ENCODE results near the gene FAM237A. TPM values are rescaled to one million over a fixed set of nuclear protein-coding genes. Genes with fewer than 3 reads are reported as not detected.

Gene FAM237A
- total RNA-seq, 1 experiment from 2014 or later = not detected

DNA sequence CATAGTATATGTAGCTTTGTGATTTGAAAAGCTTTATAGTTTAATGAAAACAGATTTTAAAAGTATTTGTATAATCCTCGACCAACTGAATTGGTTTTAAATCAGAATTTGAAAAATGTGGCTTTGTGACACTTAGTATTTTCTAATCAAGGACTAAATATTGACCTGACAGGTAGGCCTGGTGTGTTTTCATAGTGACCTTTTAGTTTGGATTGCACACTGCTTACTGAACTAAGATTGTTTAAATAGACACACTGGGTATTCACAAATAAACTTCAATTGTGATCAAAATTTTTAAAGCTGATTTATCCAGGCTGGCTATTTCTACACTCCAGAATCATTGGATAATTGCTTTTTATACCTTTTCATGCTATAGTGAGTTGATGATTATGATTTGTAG is 31.8 kb upstream of the FAM237A start:
- CTCF ChIA-PET = no interaction called here
- Histone ChIP-seq H3K4me1 (ENCODE audit: insufficient read depth, low read length, poor library complexity, severe bottlenecking) (no peaks in the 10 kb centered on the region), H3K27me3 (replicated peaks; ENCODE audit: insufficient read depth, low read depth, low read length, poor library complexity) (peaks cover 7% of the 10 kb centered on the region), H3K36me3 (ENCODE audit: insufficient read depth, low read length, poor library complexity, severe bottlenecking) (no peaks in the 10 kb centered on the region), H3K4me3 (ENCODE audit: low read depth, low read length, poor library complexity, severe bottlenecking) (no peak overlapping the region), H3K27ac (ENCODE audit: low read depth, low read length, poor library complexity, severe bottlenecking) (no peak overlapping the region), H3K9me3 (ENCODE audit: low read depth, low read length, poor library complexity, severe bottlenecking) (no peaks in the 10 kb centered on the region)
- BruUV-seq (replicated peaks) = no TSS peak
- intact Hi-C loops (cut with micrococcal nuclease; ENCODE audit: unreplicated experiment) = no loop called here
- POLR2A ChIA-PET (ENCODE audit: low non-redundant PET) = interaction anchor here (0.6 kb wide), 1 partner anchor 144 kb away, joined by 3 read pairs; no protein-coding TSS in a partner anchor
- TF ChIP-seq, protein P1, sequence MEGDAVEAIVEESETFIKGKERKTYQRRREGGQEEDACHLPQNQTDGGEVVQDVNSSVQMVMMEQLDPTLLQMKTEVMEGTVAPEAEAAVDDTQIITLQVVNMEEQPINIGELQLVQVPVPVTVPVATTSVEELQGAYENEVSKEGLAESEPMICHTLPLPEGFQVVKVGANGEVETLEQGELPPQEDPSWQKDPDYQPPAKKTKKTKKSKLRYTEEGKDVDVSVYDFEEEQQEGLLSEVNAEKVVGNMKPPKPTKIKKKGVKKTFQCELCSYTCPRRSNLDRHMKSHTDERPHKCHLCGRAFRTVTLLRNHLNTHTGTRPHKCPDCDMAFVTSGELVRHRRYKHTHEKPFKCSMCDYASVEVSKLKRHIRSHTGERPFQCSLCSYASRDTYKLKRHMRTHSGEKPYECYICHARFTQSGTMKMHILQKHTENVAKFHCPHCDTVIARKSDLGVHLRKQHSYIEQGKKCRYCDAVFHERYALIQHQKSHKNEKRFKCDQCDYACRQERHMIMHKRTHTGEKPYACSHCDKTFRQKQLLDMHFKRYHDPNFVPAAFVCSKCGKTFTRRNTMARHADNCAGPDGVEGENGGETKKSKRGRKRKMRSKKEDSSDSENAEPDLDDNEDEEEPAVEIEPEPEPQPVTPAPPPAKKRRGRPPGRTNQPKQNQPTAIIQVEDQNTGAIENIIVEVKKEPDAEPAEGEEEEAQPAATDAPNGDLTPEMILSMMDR (conservative IDR thresholded peaks at IDR 0.05; ENCODE audit: low read depth, low read length) = no peak
- no peak for TF ChIP-seq EZH2 (IDR thresholded peaks at IDR 0.05; ENCODE audit: borderline replicate concordance, low read depth, low read length, poor library complexity, severe bottlenecking)
- no peak for DNase-seq (ENCODE audit: low spot score)

GRCh38 chr2:206611191-206611590 is 31.1 kb upstream of the FAM237A start:
- BruUV-seq (replicated peaks) = no TSS peak
- H3K27ac ChIP-seq (ENCODE audit: low read depth, low read length, poor library complexity, severe bottlenecking) = no peak overlapping the region
- no peaks in the 10 kb centered on the region for H3K9me3 ChIP-seq (ENCODE audit: low read depth, low read length, poor library complexity, severe bottlenecking)
- H3K4me3 ChIP-seq (ENCODE audit: low read depth, low read length, poor library complexity, severe bottlenecking) = no peak overlapping the region
- POLR2A ChIA-PET (ENCODE audit: low non-redundant PET) = no interaction called here
- H3K36me3 ChIP-seq (ENCODE audit: insufficient read depth, low read length, poor library complexity, severe bottlenecking) = no peaks in the 10 kb centered on the region
- intact Hi-C loops (cut with micrococcal nuclease; ENCODE audit: unreplicated experiment) = no loop called here
- TF ChIP-seq, protein P1 (conservative IDR thresholded peaks at IDR 0.05; ENCODE audit: low read depth, low read length) = no peak
- TF ChIP-seq EZH2 (IDR thresholded peaks at IDR 0.05; ENCODE audit: borderline replicate concordance, low read depth, low read length, poor library complexity, severe bottlenecking) = no peak
- no peaks in the 10 kb centered on the region for H3K4me1 ChIP-seq (ENCODE audit: insufficient read depth, low read length, poor library complexity, severe bottlenecking)
- no peak for DNase-seq (ENCODE audit: low spot score)
- no peaks in the 10 kb centered on the region for H3K27me3 ChIP-seq (replicated peaks; ENCODE audit: insufficient read depth, low read depth, low read length, poor library complexity)
- CTCF ChIA-PET = no interaction called here

DNA sequence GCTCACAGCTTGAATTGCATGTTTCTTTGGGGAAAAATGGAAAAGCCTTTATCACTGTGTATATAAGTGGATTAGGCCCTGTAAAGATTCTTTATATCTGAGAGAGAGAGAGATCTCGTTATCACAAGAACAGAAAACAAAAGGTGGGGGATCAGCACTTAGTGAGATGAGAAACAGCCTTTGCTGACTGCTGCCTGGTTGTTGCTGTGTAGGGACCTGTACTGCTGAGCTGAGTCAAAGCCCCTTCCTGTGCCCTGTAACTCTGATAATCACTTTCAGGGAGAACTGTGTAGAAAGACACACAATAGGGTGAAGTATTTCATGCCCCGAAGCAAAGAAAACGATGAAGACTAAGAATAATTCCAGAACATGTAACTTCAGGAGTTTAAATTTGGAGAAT is 30.6 kb upstream of the FAM237A start:
- Histone ChIP-seq H3K27me3 (replicated peaks; ENCODE audit: insufficient read depth, low read depth, low read length, poor library complexity) (no peaks in the 10 kb centered on the region), H3K4me1 (ENCODE audit: insufficient read depth, low read length, poor library complexity, severe bottlenecking) (no peaks in the 10 kb centered on the region), H3K27ac (ENCODE audit: low read depth, low read length, poor library complexity, severe bottlenecking) (no peak overlapping the region), H3K9me3 (ENCODE audit: low read depth, low read length, poor library complexity, severe bottlenecking) (no peaks in the 10 kb centered on the region), H3K4me3 (ENCODE audit: low read depth, low read length, poor library complexity, severe bottlenecking) (no peak overlapping the region), H3K36me3 (ENCODE audit: insufficient read depth, low read length, poor library complexity, severe bottlenecking) (no peaks in the 10 kb centered on the region)
- POLR2A ChIA-PET (ENCODE audit: low non-redundant PET) = no interaction called here
- no TSS peak for BruUV-seq (replicated peaks)
- intact Hi-C loops (cut with micrococcal nuclease; ENCODE audit: unreplicated experiment) = no loop called here
- no peak for TF ChIP-seq EZH2 (IDR thresholded peaks at IDR 0.05; ENCODE audit: borderline replicate concordance, low read depth, low read length, poor library complexity, severe bottlenecking)
- TF ChIP-seq, protein P1 (conservative IDR thresholded peaks at IDR 0.05; ENCODE audit: low read depth, low read length) = no peak
- CTCF ChIA-PET = no interaction called here
- no peak for DNase-seq (ENCODE audit: low spot score)
